ENCODE data around the gene STIP1.

DNA sequence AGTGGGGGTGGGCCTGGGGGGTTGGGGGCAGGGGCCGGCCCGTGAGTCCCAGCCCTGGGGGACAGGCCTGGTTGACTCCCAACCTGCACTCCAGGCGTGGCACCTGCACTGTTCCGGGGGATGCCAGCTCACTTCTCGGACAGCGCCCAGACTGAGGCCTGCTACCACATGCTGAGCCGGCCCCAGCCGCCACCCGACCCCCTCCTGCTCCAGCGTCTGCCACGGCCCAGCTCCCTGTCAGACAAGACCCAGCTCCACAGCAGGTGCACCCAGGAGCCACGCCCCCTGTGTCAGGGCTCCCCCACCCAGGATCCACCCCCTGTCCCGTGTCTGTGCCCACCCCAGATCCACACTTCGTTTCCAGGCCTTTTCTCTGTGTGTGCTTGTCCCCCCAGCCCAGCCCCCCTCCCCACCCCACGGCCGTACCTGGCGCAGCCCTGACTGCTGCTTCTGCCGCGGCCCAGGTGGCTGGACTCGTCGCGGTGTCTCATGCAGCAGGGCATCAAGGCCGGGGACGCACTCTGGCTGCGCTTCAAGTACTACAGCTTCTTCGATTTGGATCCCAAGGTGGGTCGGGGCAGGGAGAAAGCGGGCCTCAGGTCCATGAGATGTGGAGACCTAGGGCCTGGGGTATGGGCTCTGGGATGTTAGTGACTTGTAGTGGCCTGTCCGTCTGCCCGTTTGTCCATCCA, 25.4 kb downstream of the STIP1 start:
- TF ChIP-seq, protein P1, sequence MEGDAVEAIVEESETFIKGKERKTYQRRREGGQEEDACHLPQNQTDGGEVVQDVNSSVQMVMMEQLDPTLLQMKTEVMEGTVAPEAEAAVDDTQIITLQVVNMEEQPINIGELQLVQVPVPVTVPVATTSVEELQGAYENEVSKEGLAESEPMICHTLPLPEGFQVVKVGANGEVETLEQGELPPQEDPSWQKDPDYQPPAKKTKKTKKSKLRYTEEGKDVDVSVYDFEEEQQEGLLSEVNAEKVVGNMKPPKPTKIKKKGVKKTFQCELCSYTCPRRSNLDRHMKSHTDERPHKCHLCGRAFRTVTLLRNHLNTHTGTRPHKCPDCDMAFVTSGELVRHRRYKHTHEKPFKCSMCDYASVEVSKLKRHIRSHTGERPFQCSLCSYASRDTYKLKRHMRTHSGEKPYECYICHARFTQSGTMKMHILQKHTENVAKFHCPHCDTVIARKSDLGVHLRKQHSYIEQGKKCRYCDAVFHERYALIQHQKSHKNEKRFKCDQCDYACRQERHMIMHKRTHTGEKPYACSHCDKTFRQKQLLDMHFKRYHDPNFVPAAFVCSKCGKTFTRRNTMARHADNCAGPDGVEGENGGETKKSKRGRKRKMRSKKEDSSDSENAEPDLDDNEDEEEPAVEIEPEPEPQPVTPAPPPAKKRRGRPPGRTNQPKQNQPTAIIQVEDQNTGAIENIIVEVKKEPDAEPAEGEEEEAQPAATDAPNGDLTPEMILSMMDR (IDR thresholded peaks at IDR 0.05): no peak
- no peak for TF ChIP-seq POLR2A (IDR thresholded peaks at IDR 0.05)

All from lower leg skin (tissue), 3 donors.